Activated CD8-positive, alpha-beta memory T cell treated with anti-CD3 and anti-CD28 coated beads for 24 hours (primary cell): ENCODE measurements around the gene VTA1.
"Not testable (repeated sequence)": the region's sequence is repeated elsewhere in the genome, so short reads cannot be mapped to it uniquely, and the experiment has no call there.

Experiments
- DNase-seq: peaks from one replicate; pipeline ENCODE4 v3.0.0-alpha.2; 2020

The VTA1 gene

GRCh38 chr6:142229518-142230270 is 82.6 kb downstream of the VTA1 start:
- DNase-seq = not testable (repeated sequence)

DNA sequence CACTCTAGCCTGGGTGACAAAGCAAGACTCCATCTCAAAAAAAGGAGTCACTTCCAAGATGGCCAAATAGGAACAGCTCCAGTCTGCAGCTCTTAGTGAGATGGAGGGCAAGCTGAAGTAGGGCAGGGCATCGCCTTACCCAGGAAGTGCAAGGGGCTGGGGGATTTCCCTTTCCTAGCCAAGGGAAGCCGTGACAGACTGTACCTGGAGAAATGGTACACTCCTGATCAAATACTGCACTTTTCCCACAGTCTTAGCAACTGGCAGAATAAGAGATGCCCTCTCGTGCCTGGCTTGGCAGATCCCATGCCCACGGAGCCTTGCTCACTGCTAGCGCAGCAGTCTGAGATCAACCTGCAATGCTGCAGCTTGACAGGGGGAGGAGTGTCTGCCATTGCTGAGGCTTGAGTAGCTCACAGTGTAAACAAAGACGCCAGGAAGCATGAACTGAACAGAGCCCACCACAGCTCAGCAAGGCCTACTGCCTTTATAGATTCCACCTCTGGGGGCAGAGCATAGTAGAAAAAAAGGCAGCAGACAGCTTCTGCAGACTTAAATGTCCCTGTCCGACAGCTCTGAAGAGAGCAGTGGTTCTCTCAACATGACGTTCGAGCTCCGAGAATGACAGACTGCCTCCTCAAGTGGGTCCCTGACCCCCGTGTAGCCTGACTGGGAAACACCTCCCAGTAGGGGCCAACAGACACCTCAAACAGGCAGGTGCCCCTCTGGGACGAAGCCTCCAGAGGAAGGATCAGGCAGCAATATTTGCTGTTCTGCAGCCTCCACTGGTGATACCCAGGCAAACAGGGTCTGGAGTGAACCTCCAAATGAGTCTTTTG is 85.4 kb downstream of the VTA1 start:
- peak; percentile 70 for DNase-seq

DNA sequence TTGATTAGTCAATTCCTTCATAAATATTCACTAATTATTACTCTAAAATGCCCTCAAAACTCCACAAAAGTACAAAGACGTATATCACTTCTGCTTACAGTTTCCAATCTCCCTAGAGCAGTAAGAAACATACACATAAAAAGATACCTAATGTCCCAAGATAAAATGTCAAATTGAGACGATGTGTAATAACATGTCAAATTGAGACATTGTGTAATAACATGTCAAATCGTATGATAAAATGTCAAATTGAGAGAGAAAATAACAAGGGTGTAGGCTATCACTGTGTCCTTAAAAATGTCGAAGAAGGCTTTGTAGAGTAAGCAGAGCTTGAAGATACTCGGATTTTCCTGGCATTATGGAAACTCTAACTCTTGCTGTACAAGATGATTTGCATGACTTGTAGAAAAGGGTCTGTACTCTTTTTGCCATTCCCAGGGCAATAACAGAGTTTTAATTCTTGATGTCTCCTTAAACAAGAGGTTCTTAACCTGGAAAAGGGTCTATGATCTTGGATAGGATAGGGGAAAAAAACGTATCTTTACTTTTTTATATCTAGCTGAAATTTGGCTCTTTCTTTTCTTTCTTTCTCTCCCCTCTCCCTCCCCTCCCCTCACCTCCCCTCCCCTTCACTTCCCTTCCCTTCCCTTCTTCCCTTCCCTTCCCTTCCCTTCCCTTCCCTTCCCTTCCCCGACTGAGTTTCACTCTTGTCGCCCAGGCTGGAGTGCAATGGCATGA is 87.1 kb downstream of the VTA1 start:
- no peak for DNase-seq

DNA sequence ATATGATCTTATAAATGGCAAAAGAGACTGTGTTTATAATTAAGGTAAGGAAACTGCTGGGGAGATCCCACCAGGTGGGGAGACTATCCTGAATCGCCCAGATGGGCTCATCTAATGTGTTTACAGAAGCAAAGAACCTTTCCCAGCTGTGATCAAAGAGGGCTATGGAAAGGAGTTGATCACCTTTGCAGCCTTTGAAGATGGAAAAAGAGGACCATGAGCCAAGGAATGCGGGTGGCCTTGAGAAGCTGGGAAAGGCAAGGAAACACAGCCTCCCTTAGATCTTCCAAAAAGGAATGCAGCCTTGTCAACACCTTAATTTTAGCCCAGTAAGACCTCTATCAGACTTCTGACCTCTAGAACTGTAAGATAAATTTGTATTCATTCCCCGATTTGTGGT is 88.2 kb downstream of the VTA1 start:
- DNase-seq = no peak

DNA sequence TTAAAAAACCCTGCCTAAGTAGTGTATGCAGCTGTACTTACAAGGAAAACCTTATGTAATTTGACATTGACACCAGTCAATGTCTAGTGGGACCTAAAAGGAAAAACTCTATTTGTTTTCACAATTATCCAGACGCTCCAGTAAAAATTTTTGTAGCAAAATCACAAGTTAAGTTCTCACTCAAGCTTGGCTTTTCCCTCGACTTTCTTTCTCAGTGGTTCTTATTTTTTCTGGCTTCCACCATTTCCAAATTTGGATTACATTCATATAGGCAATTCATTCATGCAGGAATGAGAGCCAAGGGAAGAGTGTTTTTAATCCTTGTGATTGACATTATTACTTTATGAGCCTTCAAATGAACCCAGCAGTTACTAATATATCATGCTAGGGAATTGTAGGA is 88.7 kb downstream of the VTA1 start:
- no peak for DNase-seq

DNA sequence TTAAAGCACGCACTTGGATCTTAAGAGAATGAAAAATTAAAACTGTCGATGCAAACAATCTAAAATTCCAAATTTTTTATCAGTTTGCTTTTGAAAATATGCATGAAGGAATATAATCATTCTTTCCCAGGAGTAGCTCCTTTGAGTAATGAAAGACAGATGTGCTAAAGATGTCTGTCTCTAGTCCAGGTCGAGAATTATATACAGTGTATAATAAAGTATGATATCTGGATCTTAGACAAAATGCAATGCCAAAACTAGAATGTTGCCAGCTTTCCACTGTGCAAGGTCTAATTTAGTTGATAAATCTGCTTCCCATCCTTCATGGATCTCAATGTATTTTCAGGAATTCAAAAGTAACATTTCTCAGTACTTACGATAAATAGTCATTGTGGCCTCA is 89.6 kb downstream of the VTA1 start:
- DNase-seq = no peak

GRCh38 chr6:142238881-142239280 is 91.8 kb downstream of the VTA1 start:
- no peak for DNase-seq

GRCh38 chr6:142240179-142240578 is 93.1 kb downstream of the VTA1 start:
- no peak for DNase-seq

DNA sequence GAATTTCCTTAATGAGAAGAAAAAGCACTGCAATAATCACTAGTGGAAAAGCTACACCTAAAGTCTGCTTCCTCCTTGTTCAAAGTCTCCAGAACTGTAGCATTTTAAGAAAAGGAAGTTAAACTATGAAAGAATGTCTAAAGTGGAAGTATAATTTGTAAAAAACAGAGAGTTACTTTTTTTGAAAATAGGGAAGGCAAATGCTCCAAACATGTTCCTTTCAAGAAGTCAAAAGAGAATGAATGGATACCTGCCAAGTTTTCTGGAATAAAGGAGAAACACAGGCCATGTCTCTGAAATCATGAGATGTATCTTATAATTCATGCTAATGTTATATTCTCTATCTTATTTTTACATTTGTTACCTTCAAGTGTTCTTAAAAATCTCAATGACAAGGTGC is 94.0 kb downstream of the VTA1 start:
- no peak for DNase-seq

GRCh38 chr6:142242269-142242668 is 95.2 kb downstream of the VTA1 start:
- no peak for DNase-seq

DNA sequence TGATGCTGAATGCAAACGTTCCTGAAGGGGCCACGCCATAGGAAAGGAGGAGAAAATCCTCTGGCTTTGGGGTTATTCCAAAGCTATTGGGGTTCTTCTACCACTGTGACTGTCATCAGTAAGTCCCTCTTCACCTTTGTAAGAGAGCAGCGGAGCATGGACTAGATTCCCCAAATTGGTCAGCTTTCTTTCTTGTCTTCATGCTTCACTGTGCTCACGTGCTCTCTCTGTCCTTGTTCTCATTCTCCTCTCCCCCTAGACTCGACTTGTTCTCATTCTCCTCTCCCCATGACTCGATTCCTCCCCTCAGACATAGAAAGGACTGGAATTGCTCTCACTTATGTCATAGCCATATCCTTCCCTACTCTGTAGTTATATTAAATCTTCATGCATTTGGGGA is 99.9 kb downstream of the VTA1 start:
- no peak for DNase-seq

- DNase-seq = no peak
Observed at GRCh38 chr6:142249266-142249665, 102.2 kb downstream of the VTA1 start.

GRCh38 chr6:142251930-142252445 is 104.9 kb downstream of the VTA1 start:
- no peak for DNase-seq

GRCh38 chr6:142254513-142254912 is 107.5 kb downstream of the VTA1 start:
- no peak for DNase-seq

DNA sequence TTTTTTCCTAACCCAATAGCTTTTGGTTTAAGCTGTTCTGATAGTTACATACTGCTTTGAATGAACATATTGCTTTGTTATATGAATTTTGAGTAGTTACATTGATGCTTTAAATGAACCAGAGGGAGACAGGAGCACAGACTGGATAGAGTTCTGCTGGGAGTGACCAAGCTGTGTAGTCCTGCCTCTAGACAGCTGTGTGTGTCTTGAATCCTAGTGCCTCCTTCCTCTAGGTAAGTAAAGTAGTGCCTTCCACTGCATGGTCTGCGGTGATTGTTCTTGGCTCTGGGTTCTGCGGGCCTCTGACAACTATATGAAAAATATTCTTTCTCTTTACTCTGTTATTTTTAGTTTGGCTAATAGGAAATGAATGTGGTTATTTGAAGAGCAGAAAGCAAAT is 108.7 kb downstream of the VTA1 start:
- DNase-seq = no peak

GRCh38 chr6:142258305-142258704 is 111.2 kb downstream of the VTA1 start:
- no peak for DNase-seq

GRCh38 chr6:142258757-142259156 is 111.7 kb downstream of the VTA1 start:
- DNase-seq = no peak

GRCh38 chr6:142260748-142261147 is 113.7 kb downstream of the VTA1 start:
- DNase-seq = no peak

GRCh38 chr6:142262231-142262630 is 115.2 kb downstream of the VTA1 start:
- no peak for DNase-seq

- no peak for DNase-seq
Observed at GRCh38 chr6:142265476-142265875, 118.4 kb downstream of the VTA1 start.

DNA sequence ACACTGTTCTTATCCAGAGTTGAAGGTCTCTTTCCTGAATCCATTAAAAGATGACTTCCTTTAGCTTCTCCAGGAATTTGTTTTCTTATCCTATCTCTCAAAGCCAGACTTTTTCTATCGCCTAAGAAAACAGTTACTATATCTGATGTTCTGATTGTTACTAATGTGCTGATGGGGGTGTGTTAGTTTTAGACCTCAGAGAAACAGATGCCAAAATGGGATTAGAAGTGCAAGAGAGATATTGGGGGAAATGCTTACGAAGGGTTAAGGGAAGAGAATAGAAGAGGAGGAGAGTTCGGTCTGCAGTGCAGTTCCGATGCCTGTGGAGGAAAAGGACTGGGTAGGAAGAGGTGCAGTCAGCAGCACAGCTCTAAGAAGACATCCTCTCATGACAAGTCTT is 119.0 kb downstream of the VTA1 start:
- DNase-seq = no peak

- DNase-seq = no peak
Observed at GRCh38 chr6:142271476-142271875, 124.4 kb downstream of the VTA1 start.
